GM12801 (cell line): Measurements from ENCODE around the gene DAAM1.

ENCODE experiments used
- CTCF ChIP-seq: IDR thresholded peaks from one replicate; pipeline ENCODE4 v1.5.1; 2011; ENCODE audit warnings: control low read depth; ENCODE audit not compliant: insufficient read length; ENCODE audit errors: extremely low read depth

DAAM1 gene

GRCh38 chr14:59308086-59308485, 119.6 kb downstream of the DAAM1 start:
- no peak for TF ChIP-seq CTCF

- no peak for TF ChIP-seq CTCF
Measured at GRCh38 chr14:59308673-59309072, 120.2 kb downstream of the DAAM1 start.

GRCh38 chr14:59309291-59309900, 120.9 kb downstream of the DAAM1 start:
- no peak for TF ChIP-seq CTCF

GRCh38 chr14:59310633-59311032, 122.2 kb downstream of the DAAM1 start:
- no peak for TF ChIP-seq CTCF

- no peak for TF ChIP-seq CTCF
Measured at GRCh38 chr14:59311723-59312122, 123.3 kb downstream of the DAAM1 start.

GRCh38 chr14:59313144-59313651, 124.7 kb downstream of the DAAM1 start:
- TF ChIP-seq CTCF, result no peak

- TF ChIP-seq CTCF, result no peak
Measured at GRCh38 chr14:59313658-59314608, 125.5 kb downstream of the DAAM1 start.
